Caco-2 (cell line): Measurements from ENCODE around the gene DNAH1. TPM values are rescaled to one million over a fixed set of nuclear protein-coding genes. Genes with fewer than 3 reads are reported as not detected.

Experiments used
- BruUV-seq: library from RNA; stranded (reverse); fragments of 400-500 nt; replicated peaks from 2 replicates; lab custom pipeline; 2021; lab: Mats Ljungman, UMichigan
- CTCF ChIA-PET: fragments of 300-600 bp; sonication (Branson Sonifier 250); formaldehyde crosslinking; loops from one replicate; lab custom pipeline; 2022; ENCODE audit warnings: antibody characterized with exemption; lab: Charles Lee
- POLR2A ChIA-PET: fragments of 300-600 bp; sonication (Branson Sonifier 250); formaldehyde crosslinking; loops from one replicate; lab custom pipeline; 2022; ENCODE audit warnings: antibody characterized with exemption; lab: Charles Lee
- DNase-seq, 2 experiments: peaks; one replicate each; pipeline versions ENCODE4 v3.0.0 to v3.0.0-alpha.2; 2020 to 2022
- H3K27me3 ChIP-seq: replicated peaks from 2 replicates; pipeline ENCODE4 v1.6.0; 2011; ENCODE audit warnings: low read length; ENCODE audit not compliant: control insufficient read depth, insufficient read depth
- H3K36me3 ChIP-seq: 2 replicates; pipeline ENCODE4 v1.5.1; 2011; ENCODE audit warnings: low read length; ENCODE audit not compliant: control insufficient read depth, insufficient read depth
- H3K4me1 ChIP-seq: fragments of 250-450 bp; sonication (Bioruptor Pico); 2 replicates; pipeline ENCODE4 v1.5.1; 2020; ENCODE audit warnings: mild to moderate bottlenecking
- H3K4me3 ChIP-seq: 2 replicates; pipeline ENCODE4 v1.5.1; 2011; ENCODE audit warnings: low read depth, mild to moderate bottlenecking, control low read depth, low read length
- H3K9me3 ChIP-seq: fragments of 250-450 bp; sonication (Bioruptor Pico); 2 replicates; pipeline ENCODE4 v1.5.1; 2020; ENCODE audit warnings: mild to moderate bottlenecking, moderate library complexity
- H3K27ac Mint-ChIP-seq: one replicate; pipeline ENCODE4 v1.8.0; 2022; ENCODE audit warnings: mixed read lengths; ENCODE audit not compliant: unreplicated experiment
- H3K27me3 Mint-ChIP-seq: one replicate; pipeline ENCODE4 v1.8.0; 2022; ENCODE audit warnings: mixed read lengths; ENCODE audit not compliant: insufficient read depth, unreplicated experiment
- H3K36me3 Mint-ChIP-seq: one replicate; pipeline ENCODE4 v1.8.0; 2022; ENCODE audit warnings: mild to moderate bottlenecking, mixed read lengths; ENCODE audit not compliant: insufficient read depth, unreplicated experiment
- H3K4me1 Mint-ChIP-seq: one replicate; pipeline ENCODE4 v1.8.0; 2022; ENCODE audit warnings: low read depth, mixed read lengths; ENCODE audit not compliant: unreplicated experiment
- H3K4me3 Mint-ChIP-seq: one replicate; pipeline ENCODE4 v1.8.0; 2022; ENCODE audit warnings: mild to moderate bottlenecking, moderate library complexity, mixed read lengths; ENCODE audit not compliant: unreplicated experiment
- H3K9me3 Mint-ChIP-seq: one replicate; pipeline ENCODE4 v1.8.0; 2022; ENCODE audit warnings: mixed read lengths; ENCODE audit not compliant: unreplicated experiment
- CTCF ChIP-seq, 2 experiments: fragments of 200-600 bp in 1 of 2; IDR thresholded peaks; 1 replicate in 1 of 2; 2 replicates in 1 of 2; pipeline versions ENCODE4 v1.5.1 to v1.8.0; 2011 to 2022; ENCODE audit warnings: antibody characterized with exemption in 1 of 2, control low read depth in 1 of 2, inconsistent platforms in 1 of 2, low read depth in 1 of 2, low read length in 1 of 2, mild to moderate bottlenecking in 1 of 2, moderate library complexity in 1 of 2; ENCODE audit not compliant: insufficient read depth in 1 of 2, severe bottlenecking in 1 of 2, unreplicated experiment in 1 of 2
- intact Hi-C: fragments of 100-400 bp; cut with micrococcal nuclease; formaldehyde crosslinking; loops from one replicate; pipeline ENCODE4 v1.10.0; 2022; ENCODE audit not compliant: unreplicated experiment
- total RNA-seq: library from RNA; stranded (reverse); gene quantifications from 2 replicates; pipeline ENCODE4 v1.2.3, GENCODE V29; 2022

DNAH1 gene
- total RNA-seq, 1 experiment from 2014 or later, result 4.1 TPM

GRCh38 chr3:52289747-52290595, 26.1 kb upstream of the DNAH1 start:
- H3K36me3 ChIP-seq, result peaks cover 12% of the 10 kb centered on the region
- no peaks in the 10 kb centered on the region for H3K9me3 ChIP-seq
- no peaks in the 10 kb centered on the region for H3K27me3 Mint-ChIP-seq
- intact Hi-C loops, result loop anchor here (1.0 to 2.0 kb wide), 3 partner anchors 12 to 51 kb away; partner anchors contain the start of genes TWF2 and WDR82
- no peaks in the 10 kb centered on the region for H3K27me3 ChIP-seq
- ChIA-PET CTCF (interaction anchor here (0.6 to 2.2 kb wide), 12 partner anchors 10 to 294 kb away, joined by 3 to 16 read pairs (median 4); partner anchors contain the start of genes PPM1M, RPL29 and WDR82), POLR2A (interaction anchor here (1.0 to 2.0 kb wide), 8 partner anchors 8 to 135 kb away, joined by 3 to 18 read pairs (median 4); partner anchors contain the start of genes PPM1M and WDR82)
- H3K9me3 Mint-ChIP-seq, result no peaks in the 10 kb centered on the region
- H3K4me3 Mint-ChIP-seq, result peak overlapping the region; percentile 80
- TF ChIP-seq CTCF (IDR thresholded peaks at IDR 0.05; ENCODE audit: insufficient read depth in 1 of 2, low read depth in 1 of 2, low read length in 1 of 2, severe bottlenecking in 1 of 2, unreplicated experiment in 1 of 2), result no peak
- peak overlapping the region; percentile 100 for H3K27ac Mint-ChIP-seq
- TSS peak; percentile 53 for BruUV-seq
- H3K36me3 Mint-ChIP-seq, result peaks cover 51% of the 10 kb centered on the region
- H3K4me1 ChIP-seq, result peaks cover 33% of the 10 kb centered on the region
- peak; percentile 93 to 96 for DNase-seq
- H3K4me3 ChIP-seq, result peak overlapping the region; percentile 89
- H3K4me1 Mint-ChIP-seq, result peaks cover 27% of the 10 kb centered on the region

GRCh38 chr3:52290596-52291507, 25.3 kb upstream of the DNAH1 start:
- Histone ChIP-seq H3K27me3 (no peaks in the 10 kb centered on the region), H3K4me3 (peak overlapping the region; percentile 89), H3K4me1 (peaks cover 29% of the 10 kb centered on the region), H3K36me3 (peaks cover 12% of the 10 kb centered on the region), H3K9me3 (no peaks in the 10 kb centered on the region)
- POLR2A ChIA-PET, result interaction anchor here (1.1 to 2.0 kb wide), 4 partner anchors 12 to 136 kb away, joined by 3 to 18 read pairs (median 6); partner anchors contain the start of gene WDR82
- intact Hi-C loops, result loop anchor here (1.0 kb wide), 1 partner anchor 48 kb away; no protein-coding TSS in a partner anchor
- Mint-ChIP-seq H3K36me3 (peaks cover 51% of the 10 kb centered on the region), H3K4me3 (peak overlapping the region; percentile 80), H3K27me3 (no peaks in the 10 kb centered on the region), H3K27ac (peak overlapping the region; percentile 100), H3K4me1 (peaks cover 31% of the 10 kb centered on the region), H3K9me3 (no peaks in the 10 kb centered on the region)
- TF ChIP-seq CTCF (IDR thresholded peaks at IDR 0.05; ENCODE audit: insufficient read depth in 1 of 2, low read depth in 1 of 2, low read length in 1 of 2, severe bottlenecking in 1 of 2, unreplicated experiment in 1 of 2), result no peak
- no TSS peak for BruUV-seq
- CTCF ChIA-PET, result interaction anchor here (0.6 to 2.2 kb wide), 9 partner anchors 9 to 295 kb away, joined by 3 to 16 read pairs (median 4); partner anchors contain the start of genes RPL29 and WDR82
- DNase-seq, result peak in 1 of 2 experiments; percentile 34
